Measurements from ENCODE around the gene SCCPDH.

DNA sequence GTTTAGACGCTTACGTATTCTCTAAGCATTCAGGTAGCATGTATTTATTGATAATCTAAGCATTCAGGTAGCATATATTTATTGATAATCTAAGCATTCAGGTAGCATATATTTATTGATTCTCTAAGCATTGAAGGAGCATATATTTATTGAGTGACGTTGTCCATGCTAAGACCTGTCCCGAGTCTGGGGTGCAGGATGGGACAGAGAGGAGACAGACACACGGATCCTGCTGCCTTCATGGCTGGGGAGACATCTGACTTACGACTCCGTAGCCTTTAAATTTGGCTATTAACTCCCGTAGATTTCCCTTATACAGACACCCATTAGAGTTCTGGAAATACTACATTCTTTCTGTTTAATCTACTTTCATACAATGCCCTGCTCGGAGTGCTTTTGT, 982 bp downstream of the SCCPDH start:
- TF ChIP-seq, protein P1, sequence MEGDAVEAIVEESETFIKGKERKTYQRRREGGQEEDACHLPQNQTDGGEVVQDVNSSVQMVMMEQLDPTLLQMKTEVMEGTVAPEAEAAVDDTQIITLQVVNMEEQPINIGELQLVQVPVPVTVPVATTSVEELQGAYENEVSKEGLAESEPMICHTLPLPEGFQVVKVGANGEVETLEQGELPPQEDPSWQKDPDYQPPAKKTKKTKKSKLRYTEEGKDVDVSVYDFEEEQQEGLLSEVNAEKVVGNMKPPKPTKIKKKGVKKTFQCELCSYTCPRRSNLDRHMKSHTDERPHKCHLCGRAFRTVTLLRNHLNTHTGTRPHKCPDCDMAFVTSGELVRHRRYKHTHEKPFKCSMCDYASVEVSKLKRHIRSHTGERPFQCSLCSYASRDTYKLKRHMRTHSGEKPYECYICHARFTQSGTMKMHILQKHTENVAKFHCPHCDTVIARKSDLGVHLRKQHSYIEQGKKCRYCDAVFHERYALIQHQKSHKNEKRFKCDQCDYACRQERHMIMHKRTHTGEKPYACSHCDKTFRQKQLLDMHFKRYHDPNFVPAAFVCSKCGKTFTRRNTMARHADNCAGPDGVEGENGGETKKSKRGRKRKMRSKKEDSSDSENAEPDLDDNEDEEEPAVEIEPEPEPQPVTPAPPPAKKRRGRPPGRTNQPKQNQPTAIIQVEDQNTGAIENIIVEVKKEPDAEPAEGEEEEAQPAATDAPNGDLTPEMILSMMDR (IDR thresholded peaks at IDR 0.05), result no peak
- TF ChIP-seq POLR2A (IDR thresholded peaks at IDR 0.05), result no peak

Data from testis (tissue), 2 donors.